ACC112 (cell line): Measurements from ENCODE around the gene OOSP1.
"Not testable (repeated sequence)": the region's sequence is repeated elsewhere in the genome, so short reads cannot be mapped to it uniquely, and the experiment has no call there.

Source experiments
- H2AFZ ChIP-seq: fragments of 200-600 bp; sonication (generic); one replicate; pipeline ENCODE4 v1.6.0; 2017; ENCODE audit warnings: antibody characterized with exemption, low read length; ENCODE audit not compliant: unreplicated experiment
- H3K27ac ChIP-seq: fragments of 200-600 bp; sonication (generic); 2 replicates; pipeline ENCODE4 v1.5.1; 2014; ENCODE audit warnings: low read depth, mild to moderate bottlenecking, antibody characterized with exemption, low read length, moderate library complexity
- H3K27me3 ChIP-seq: fragments of 200-600 bp; sonication (generic); 2 replicates; pipeline ENCODE4 v1.6.1; 2014; ENCODE audit warnings: mild to moderate bottlenecking, antibody characterized with exemption, low read length, moderate library complexity, mixed read lengths; ENCODE audit not compliant: insufficient read depth
- H3K36me3 ChIP-seq: fragments of 200-600 bp; sonication (generic); 2 replicates; pipeline ENCODE4 v1.6.1; 2016; ENCODE audit warnings: mild to moderate bottlenecking, antibody characterized with exemption, low read length, moderate library complexity, mixed read lengths; ENCODE audit not compliant: insufficient read depth
- H3K4me1 ChIP-seq: fragments of 200-600 bp; sonication (generic); one replicate; pipeline ENCODE4 v1.6.1; 2016; ENCODE audit warnings: low read length, mixed read lengths; ENCODE audit not compliant: insufficient read depth, unreplicated experiment, control insufficient read depth
- H3K4me3 ChIP-seq: fragments of 200-600 bp; sonication (generic); 2 replicates; pipeline ENCODE4 v1.5.1; 2014; ENCODE audit warnings: mild to moderate bottlenecking, low read depth, low read length
- H3K79me2 ChIP-seq: fragments of 200-600 bp; sonication (generic); one replicate; pipeline ENCODE4 v1.6.0; 2016; ENCODE audit warnings: low read length; ENCODE audit not compliant: control insufficient read depth, unreplicated experiment, insufficient read depth

The OOSP1 gene

DNA sequence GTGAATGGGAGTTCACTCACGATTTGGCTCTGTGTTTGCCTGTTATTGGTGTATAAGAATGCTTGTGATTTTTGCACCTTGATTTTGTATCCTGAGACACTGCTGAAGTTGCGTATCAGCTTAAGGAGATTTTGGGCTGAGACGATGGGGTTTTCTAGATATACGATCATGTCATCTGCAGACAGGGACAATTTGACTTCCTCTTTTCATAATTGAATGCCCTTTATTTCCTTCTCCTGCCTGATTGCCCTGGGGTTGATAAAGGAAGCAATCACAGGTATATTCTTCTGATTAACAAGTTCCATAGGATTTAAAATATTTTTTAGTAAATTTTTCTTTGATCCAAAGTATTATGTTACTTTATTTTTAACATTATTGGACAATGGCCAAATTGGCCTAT is 43.8 kb downstream of the OOSP1 start:
- H3K27me3 ChIP-seq, H3K4me3 ChIP-seq, H3K79me2 ChIP-seq, H2AFZ ChIP-seq, H3K4me1 ChIP-seq, H3K27ac ChIP-seq, H3K36me3 ChIP-seq: not testable (repeated sequence)

DNA sequence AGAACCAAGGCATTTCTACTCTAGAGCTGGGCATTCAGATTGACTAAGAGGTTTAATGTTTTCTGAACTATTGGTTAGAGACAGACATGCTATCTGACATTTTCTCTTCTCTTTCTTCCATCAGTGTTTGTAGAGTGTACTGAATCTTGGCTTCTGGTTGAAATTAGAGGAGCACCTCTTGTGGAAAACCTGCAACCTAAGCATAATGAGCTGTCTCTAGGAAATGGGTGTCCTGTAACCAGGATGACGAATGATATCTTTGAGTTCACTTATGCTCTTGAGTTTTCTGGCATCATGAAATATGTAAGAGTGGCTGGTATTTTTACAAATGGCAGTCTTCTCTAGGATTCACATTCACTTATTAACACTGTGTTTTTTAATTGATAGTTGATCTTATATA is 45.0 kb downstream of the OOSP1 start:
- no peaks in the 10 kb centered on the region for H3K79me2 ChIP-seq

DNA sequence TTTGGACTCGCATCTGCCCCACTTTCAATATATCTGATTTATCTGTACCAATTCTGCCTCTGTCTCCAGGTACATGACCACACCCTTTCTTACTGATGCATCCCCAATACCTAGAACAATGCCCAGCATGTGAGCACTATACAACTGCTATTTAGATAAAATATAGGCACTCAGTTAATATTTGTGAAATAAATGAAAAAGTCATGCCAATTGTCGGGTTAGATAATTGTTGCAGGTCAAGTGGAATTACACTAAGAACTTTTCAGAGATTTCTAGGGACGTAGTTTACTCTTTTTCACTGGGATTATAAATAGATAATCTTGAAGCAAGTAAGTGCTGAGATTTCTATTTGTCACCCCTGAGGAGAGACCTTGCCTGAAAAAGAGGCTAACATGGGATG is 46.1 kb downstream of the OOSP1 start:
- Histone ChIP-seq H3K4me1 (no peaks in the 10 kb centered on the region), H3K79me2 (no peaks in the 10 kb centered on the region), H3K27me3 (no peaks in the 10 kb centered on the region), H3K27ac (no peak overlapping the region), H3K4me3 (no peak overlapping the region), H3K36me3 (no peaks in the 10 kb centered on the region), H2AFZ (no peak overlapping the region)

More for the DNA sequence above, 45.0 kb downstream of the OOSP1 start:
- no peaks in the 10 kb centered on the region for H3K4me1 ChIP-seq
- H3K4me3 ChIP-seq, result no peak overlapping the region
- H3K36me3 ChIP-seq, result no peaks in the 10 kb centered on the region
- no peak overlapping the region for H2AFZ ChIP-seq
- H3K27me3 ChIP-seq, result no peaks in the 10 kb centered on the region
- H3K27ac ChIP-seq, result no peak overlapping the region

DNA sequence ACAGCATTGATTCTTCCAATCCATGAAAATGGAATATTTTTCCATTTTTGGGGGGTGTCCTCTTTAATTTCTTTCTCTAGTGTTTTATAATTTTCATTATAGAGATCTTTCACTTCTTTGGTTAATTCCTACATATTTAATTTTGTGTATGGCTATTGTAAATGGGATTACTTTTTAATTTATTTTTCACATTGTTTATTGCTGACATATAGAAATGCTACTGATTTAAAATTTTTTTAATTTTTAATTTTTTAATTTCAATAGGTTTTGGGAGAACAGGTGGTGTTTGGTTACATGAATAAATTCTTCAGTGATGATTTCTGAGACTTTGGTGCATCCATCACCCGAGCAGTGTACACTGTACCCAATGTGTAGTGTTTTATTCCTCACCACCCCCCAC is 52.2 kb downstream of the OOSP1 start:
- Histone ChIP-seq H3K27ac (no peak overlapping the region), H3K27me3 (no peaks in the 10 kb centered on the region), H3K4me3 (no peak overlapping the region), H3K4me1 (no peaks in the 10 kb centered on the region), H3K36me3 (no peaks in the 10 kb centered on the region), H3K79me2 (no peaks in the 10 kb centered on the region), H2AFZ (no peak overlapping the region)

DNA sequence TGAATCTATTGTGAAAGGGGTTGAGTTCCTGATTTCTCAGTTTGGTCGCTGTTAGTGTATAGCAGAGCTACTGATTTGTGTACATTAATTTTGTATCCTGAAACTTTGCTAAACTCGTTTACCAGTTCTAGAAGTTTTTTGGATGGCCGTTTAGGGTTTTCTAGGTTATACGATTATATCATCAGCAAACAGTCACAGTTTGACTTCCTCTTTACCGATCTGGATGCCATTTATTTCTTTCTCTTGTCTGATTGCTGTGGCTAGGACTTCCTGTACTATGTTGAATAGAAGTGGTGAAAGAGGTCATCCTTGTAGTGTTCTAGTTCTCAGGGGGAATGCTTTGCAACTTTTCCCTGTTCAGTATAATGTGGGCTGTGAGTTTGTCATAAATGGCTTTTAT is 54.2 kb downstream of the OOSP1 start:
- Histone ChIP-seq H2AFZ (no peak overlapping the region), H3K27me3 (no peaks in the 10 kb centered on the region), H3K27ac (no peak overlapping the region), H3K4me3 (no peak overlapping the region), H3K36me3 (no peaks in the 10 kb centered on the region), H3K4me1 (no peaks in the 10 kb centered on the region), H3K79me2 (no peaks in the 10 kb centered on the region)

DNA sequence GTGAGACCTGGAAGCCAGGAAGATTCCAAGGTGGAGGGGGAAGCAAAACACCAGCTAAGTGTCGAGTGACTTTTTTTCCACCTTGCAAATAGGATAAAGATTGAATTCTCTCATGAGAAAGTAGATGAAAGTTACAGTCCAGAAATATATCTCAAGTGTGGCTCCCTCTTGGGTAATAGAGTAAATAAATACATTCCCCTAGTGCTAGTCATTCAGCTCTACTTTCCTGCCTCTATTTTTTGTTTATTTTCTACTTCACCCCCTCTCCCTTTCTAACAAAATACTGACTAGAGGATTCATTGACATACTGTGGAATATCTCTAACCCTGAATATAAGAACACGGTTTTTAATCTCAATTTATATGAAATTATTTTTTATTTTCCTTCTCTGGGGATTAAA is 59.6 kb downstream of the OOSP1 start:
- Histone ChIP-seq H2AFZ (no peak overlapping the region), H3K4me3 (no peak overlapping the region), H3K27ac (no peak overlapping the region), H3K27me3 (no peaks in the 10 kb centered on the region), H3K36me3 (no peaks in the 10 kb centered on the region), H3K79me2 (no peaks in the 10 kb centered on the region), H3K4me1 (no peaks in the 10 kb centered on the region)

DNA sequence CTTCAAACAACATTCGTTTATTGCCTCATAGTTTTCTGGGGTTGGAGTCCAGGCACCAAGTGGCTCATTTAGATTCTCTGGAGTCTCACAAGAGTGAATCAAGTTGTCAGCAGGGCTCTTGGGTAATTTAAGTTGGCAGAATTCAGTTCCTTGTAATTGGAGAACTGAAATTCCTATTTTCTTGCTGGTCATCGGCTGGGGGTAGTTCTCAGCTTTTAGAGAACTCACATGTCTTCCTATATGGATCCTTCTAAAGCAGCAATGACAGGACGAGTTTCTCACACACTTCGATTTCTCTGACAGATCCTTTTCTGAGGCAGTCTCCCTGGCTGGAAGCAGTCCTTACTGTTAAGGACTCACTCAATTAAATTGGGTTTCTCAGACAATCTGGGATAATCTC is 61.5 kb downstream of the OOSP1 start:
- Histone ChIP-seq H3K36me3 (no peaks in the 10 kb centered on the region), H3K4me1 (no peaks in the 10 kb centered on the region), H3K27me3 (no peaks in the 10 kb centered on the region), H3K79me2 (no peaks in the 10 kb centered on the region), H2AFZ (no peak overlapping the region), H3K27ac (no peak overlapping the region), H3K4me3 (no peak overlapping the region)

DNA sequence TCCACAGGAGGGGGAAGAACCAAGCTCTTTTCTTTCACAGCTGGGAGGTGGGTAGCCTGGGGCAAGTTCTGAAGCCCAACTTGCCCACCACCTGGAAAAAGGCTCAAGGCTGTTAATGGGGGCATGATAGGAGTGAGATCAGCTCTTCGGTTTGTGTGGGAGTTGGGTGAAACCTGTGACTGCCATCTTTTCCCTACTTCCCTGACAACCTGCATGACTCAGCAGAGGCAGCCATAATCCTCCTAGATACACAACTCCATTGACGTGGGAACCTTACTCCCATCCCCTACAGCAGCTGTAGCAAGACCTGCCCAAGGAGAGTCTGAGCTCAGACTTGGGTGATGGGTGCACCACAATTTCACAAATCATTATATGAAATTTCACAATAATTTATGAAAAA is 65.5 kb downstream of the OOSP1 start:
- H3K27me3 ChIP-seq, result no peaks in the 10 kb centered on the region
- H3K36me3 ChIP-seq, result no peaks in the 10 kb centered on the region
- no peak overlapping the region for H2AFZ ChIP-seq
- H3K79me2 ChIP-seq, result no peaks in the 10 kb centered on the region
- no peak overlapping the region for H3K4me3 ChIP-seq
- no peaks in the 10 kb centered on the region for H3K4me1 ChIP-seq
- H3K27ac ChIP-seq, result no peak overlapping the region

DNA sequence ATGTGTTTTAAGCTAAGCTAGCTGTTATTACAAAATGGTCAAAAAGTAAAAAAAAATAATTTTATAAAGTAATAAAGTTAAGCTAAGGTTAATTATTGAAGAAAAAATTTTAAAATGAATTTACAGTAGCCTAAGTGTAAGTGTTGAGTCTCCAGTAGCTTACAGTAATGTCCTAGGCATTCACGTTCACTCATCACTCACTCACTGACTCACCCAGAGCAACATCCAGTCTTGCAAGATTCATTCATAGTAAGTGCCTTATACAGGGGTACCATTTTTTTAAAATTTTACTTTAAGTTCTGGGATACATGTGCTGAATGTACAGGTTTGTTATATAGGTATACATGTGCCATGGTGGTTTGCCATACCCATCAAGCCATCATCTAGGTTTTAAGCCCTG is 67.1 kb downstream of the OOSP1 start:
- H3K27ac ChIP-seq, result no peak overlapping the region
- H3K4me1 ChIP-seq, result no peaks in the 10 kb centered on the region

More for the DNA sequence above, 67.1 kb downstream of the OOSP1 start:
- H3K79me2 ChIP-seq, result no peaks in the 10 kb centered on the region
- H3K4me3 ChIP-seq, result no peak overlapping the region
- no peaks in the 10 kb centered on the region for H3K27me3 ChIP-seq
- H2AFZ ChIP-seq, result no peak overlapping the region
- no peaks in the 10 kb centered on the region for H3K36me3 ChIP-seq
